PFSK-1 (cell line): ENCODE measurements around the gene RHOG.

Source experiments
- FOXP2 ChIP-seq: optimal IDR thresholded peaks from 2 replicates; pipeline ENCODE3; 2011; ENCODE audit warnings: borderline replicate concordance, control low read depth, inconsistent platforms; ENCODE audit not compliant: insufficient read depth; ENCODE audit errors: extremely low read length, extremely low read depth
- POLR2AphosphoS5 ChIP-seq: IDR thresholded peaks from 2 replicates; pipeline ENCODE4 v1.6.1; 2012; ENCODE audit warnings: low read depth, mild to moderate bottlenecking, control low read depth, low read length, moderate library complexity
- SIN3A ChIP-seq: IDR thresholded peaks from 2 replicates; pipeline ENCODE4 v1.6.1; 2012; ENCODE audit warnings: mild to moderate bottlenecking, low read length, moderate library complexity, borderline replicate concordance; ENCODE audit not compliant: insufficient read depth
- TAF1 ChIP-seq: IDR thresholded peaks from 2 replicates; pipeline ENCODE4 v1.6.1; 2012; ENCODE audit warnings: low read length, control low read depth, borderline replicate concordance; ENCODE audit not compliant: insufficient read depth
- TF ChIP-seq, protein P1 (sequence below), 2 experiments: IDR thresholded peaks; 2 replicates each; pipeline versions ENCODE4 v1.6.1 to v1.8.0; 2011 to 2012; ENCODE audit warnings: low read depth in 2 of 2, low read length in 2 of 2, control low read depth in 1 of 2, inconsistent platforms in 1 of 2, mild to moderate bottlenecking in 1 of 2, moderate library complexity in 1 of 2; ENCODE audit not compliant: insufficient read depth in 1 of 2

Gene RHOG

DNA sequence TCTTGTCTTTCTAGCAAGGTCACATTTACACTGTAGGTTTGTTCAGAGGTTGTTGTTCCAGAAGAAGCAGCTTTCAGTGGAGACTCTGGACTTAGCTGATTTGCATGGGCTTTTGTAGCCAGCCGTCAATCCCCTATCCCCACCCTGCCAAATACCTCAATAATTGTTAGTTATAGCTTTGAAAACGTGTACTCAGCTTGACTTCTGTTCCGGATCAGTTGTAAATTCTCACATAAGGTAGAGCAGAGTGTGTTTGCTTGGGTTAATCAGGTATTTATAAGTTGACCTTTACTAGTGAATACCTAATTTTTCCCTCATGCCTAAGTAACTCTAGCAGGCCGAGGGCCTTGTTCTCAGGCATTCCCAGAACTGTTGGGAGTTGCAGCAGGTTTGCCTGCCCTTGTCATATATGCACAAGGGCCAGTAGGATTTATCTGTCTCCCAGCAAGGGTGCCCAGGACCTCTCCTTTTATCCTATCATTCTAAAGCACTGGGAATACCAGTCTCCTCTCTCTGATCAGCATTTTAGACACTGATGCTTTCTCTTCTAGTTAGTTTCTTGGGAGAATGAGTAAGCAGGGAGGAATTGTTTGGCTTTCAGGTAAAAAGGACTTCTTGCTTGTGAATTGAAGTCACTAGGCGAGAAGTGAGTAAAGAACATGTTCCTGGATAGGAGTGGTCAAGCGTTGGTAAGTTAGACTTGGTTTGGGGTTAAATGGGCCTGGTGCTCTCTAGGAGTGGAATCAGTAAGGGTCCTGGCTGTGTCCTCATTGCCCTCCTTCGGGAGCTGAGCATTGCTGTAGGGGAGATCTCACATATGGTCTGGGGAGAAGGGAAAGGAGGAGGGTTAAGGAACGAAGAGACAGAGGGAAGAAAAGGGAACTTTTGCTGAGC, 36.9 kb upstream of the RHOG start:
- TF ChIP-seq, protein P1, sequence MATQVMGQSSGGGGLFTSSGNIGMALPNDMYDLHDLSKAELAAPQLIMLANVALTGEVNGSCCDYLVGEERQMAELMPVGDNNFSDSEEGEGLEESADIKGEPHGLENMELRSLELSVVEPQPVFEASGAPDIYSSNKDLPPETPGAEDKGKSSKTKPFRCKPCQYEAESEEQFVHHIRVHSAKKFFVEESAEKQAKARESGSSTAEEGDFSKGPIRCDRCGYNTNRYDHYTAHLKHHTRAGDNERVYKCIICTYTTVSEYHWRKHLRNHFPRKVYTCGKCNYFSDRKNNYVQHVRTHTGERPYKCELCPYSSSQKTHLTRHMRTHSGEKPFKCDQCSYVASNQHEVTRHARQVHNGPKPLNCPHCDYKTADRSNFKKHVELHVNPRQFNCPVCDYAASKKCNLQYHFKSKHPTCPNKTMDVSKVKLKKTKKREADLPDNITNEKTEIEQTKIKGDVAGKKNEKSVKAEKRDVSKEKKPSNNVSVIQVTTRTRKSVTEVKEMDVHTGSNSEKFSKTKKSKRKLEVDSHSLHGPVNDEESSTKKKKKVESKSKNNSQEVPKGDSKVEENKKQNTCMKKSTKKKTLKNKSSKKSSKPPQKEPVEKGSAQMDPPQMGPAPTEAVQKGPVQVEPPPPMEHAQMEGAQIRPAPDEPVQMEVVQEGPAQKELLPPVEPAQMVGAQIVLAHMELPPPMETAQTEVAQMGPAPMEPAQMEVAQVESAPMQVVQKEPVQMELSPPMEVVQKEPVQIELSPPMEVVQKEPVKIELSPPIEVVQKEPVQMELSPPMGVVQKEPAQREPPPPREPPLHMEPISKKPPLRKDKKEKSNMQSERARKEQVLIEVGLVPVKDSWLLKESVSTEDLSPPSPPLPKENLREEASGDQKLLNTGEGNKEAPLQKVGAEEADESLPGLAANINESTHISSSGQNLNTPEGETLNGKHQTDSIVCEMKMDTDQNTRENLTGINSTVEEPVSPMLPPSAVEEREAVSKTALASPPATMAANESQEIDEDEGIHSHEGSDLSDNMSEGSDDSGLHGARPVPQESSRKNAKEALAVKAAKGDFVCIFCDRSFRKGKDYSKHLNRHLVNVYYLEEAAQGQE (IDR thresholded peaks at IDR 0.05; ENCODE audit: insufficient read depth in 1 of 2, low read depth in 2 of 2, low read length in 2 of 2), result no peak
- TF ChIP-seq POLR2AphosphoS5 (no peak), SIN3A (no peak), TAF1 (no peak), FOXP2 (no peak)

DNA sequence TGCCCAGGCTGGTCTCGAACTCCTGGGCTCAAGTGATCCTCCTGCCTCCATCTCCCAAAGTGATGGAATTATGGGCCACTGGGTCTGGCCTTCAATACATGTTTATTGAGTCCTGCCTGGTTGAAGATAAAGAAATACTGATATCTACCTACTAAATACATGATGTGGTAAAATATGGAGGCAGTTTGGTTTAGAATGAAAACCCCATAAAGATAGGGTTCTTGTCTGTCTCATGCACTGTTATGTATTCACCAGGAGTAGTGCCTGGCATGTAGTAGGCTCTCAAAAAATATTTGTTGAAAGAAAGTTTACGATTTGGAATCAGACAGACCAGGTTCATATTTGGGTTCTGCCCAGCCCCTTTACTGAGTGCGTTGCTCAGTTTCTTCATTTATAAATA, 35.9 kb upstream of the RHOG start:
- no peak for TF ChIP-seq FOXP2
- TF ChIP-seq, protein P1 (IDR thresholded peaks at IDR 0.05; ENCODE audit: insufficient read depth in 1 of 2, low read depth in 2 of 2, low read length in 2 of 2), result no peak
- no peak for TF ChIP-seq POLR2AphosphoS5
- TF ChIP-seq SIN3A, result no peak
- TF ChIP-seq TAF1, result no peak

DNA sequence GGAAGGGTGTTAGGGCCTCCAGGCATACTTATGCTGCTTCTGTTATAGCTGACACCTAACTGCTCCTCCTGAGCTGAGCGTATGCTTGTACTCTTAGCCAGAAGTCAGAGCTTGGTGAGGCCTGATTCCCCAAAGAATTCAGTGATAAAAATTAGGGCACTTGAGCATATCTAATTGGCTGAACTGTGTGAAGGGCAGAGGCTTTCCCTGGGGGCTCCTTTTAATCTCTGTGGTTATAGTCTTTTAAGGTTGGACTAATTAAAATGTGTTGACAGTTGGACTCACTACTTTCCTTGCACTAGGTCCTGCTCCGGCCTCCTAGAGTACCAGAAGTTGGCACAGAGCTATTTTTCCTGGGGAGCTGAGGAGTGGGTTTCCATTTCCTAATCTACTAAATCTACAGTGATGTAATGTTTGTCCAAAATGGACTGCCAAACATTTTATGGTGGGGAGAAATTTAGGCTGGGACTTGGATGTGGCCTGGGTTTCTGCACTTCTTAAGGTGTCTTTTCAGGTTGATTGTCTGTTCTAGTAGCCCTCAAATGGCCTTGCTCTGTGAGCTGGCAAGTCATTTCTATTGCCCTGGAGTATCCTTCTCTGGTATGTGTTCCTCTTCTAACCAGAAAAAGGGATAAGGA, 33.1 kb upstream of the RHOG start:
- TF ChIP-seq POLR2AphosphoS5, result no peak
- TF ChIP-seq TAF1, result no peak
- no peak for TF ChIP-seq SIN3A
- TF ChIP-seq, protein P1 (IDR thresholded peaks at IDR 0.05; ENCODE audit: insufficient read depth in 1 of 2, low read depth in 2 of 2, low read length in 2 of 2), result no peak
- no peak for TF ChIP-seq FOXP2

DNA sequence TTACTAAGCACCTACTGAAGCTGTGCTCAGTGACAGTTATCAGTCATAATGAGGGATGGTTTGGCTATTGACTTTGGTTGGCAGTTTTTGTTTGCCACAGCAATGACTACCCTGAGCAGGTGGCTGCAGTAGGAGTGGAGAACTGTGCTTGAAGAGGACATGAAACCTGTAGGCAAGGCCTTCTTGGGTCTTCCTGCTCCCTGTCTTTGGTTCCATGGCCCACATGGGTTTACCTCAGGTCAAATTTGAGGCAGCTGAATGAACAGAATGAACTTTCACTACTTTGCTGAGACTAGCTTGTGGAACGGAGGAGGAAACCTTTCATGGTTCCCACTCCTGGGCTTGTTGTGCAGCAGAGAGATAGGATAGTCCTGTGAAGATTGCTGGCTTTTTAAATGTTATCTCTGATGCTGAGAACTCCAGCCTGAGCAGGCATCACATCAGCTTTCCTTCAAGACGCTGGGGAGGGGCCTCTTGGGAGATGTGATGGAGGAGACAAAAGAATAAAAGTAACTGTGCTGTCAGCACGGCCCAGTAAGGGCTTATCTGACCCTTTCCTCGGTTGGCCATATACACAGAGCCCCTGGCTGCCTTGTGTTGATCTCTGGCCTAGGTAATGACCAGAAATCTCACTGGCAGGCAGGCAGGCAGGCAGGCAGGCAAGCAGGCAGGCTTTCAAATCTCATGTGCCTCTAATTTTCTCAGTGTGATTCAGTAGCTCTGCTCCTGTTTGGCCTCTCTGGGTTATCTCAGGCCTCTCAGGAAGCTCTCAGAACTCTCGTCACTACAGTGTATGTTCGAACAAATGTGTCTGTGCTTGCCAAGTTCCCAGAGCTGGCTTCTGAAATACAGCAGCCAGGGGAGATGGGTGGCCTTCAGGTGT, 26.7 kb upstream of the RHOG start:
- TF ChIP-seq, protein P1 (IDR thresholded peaks at IDR 0.05; ENCODE audit: insufficient read depth in 1 of 2, low read depth in 2 of 2, low read length in 2 of 2), result no peak
- no peak for TF ChIP-seq TAF1
- TF ChIP-seq FOXP2, result no peak
- TF ChIP-seq SIN3A, result no peak
- TF ChIP-seq POLR2AphosphoS5, result no peak
